ENCODE results near the gene OSBP2. TPM values are rescaled to one million over a fixed set of nuclear protein-coding genes. Genes with fewer than 3 reads are reported as not detected.

The OSBP2 gene
- total RNA-seq (ENCODE audit: low replicate concordance), result 0.58 and 2.4 TPM in 2 replicates

GRCh38 chr22:30694640-30695350 is at the start of gene OSBP2:
TSS of gene OSBP2 (plus strand) at chr22:30694874. CDS start at chr22:30694910, 36 bp downstream.
- Histone ChIP-seq H3K79me2 (ENCODE audit: low read depth) (no peaks in the 10 kb centered on the region), H3K4me1 (no peaks in the 10 kb centered on the region), H3K27me3 (peaks cover 48% of the 10 kb centered on the region), H3K36me3 (no peaks in the 10 kb centered on the region), H4K20me1 (ENCODE audit: low read depth) (peaks cover 8% of the 10 kb centered on the region), H3K9me3 (ENCODE audit: low read depth) (no peaks in the 10 kb centered on the region), H3K4me2 (peak within 1 kb of the TSS; percentile 100), H2AFZ (replicated peaks) (peak within 1 kb of the TSS; percentile 98), H3K9ac (no peak within 1 kb of the TSS), H3K27ac (no peak within 1 kb of the TSS), H3F3A (ENCODE audit: low read depth) (peaks cover 6% of the 10 kb centered on the region), H3K4me3 (peak within 1 kb of the TSS; percentile 63)
- no peak for TF ChIP-seq EZH2phosphoT487 (IDR thresholded peaks at IDR 0.05)
- no peak for TF ChIP-seq CTCF (IDR thresholded peaks at IDR 0.05)
- TF ChIP-seq EZH2 (IDR thresholded peaks at IDR 0.05), result peak; percentile 74
- DNase-seq (ENCODE audit: low spot score), result peak; percentile 78
- H3K4me1 Mint-ChIP-seq, result peaks cover 19% of the 10 kb centered on the region
- H3K36me3 Mint-ChIP-seq, result no peaks in the 10 kb centered on the region
- H3K4me3 Mint-ChIP-seq, result peak within 1 kb of the TSS; percentile 92
- peak within 1 kb of the TSS; percentile 94 for H3K27ac Mint-ChIP-seq
- H3K9me3 Mint-ChIP-seq, result no peaks in the 10 kb centered on the region
- peaks cover 16% of the 10 kb centered on the region for H3K27me3 Mint-ChIP-seq (ENCODE audit: insufficient read depth, low read depth)

- Histone ChIP-seq H2AFZ (replicated peaks) (no peak overlapping the region), H3K4me3 (no peak overlapping the region), H3K36me3 (no peaks in the 10 kb centered on the region), H3K79me2 (ENCODE audit: low read depth) (no peaks in the 10 kb centered on the region), H3K9me3 (ENCODE audit: low read depth) (no peaks in the 10 kb centered on the region), H4K20me1 (ENCODE audit: low read depth) (no peaks in the 10 kb centered on the region), H3F3A (ENCODE audit: low read depth) (no peaks in the 10 kb centered on the region), H3K4me2 (no peak overlapping the region), H3K27ac (no peak overlapping the region), H3K4me1 (peaks cover 4% of the 10 kb centered on the region), H3K27me3 (no peaks in the 10 kb centered on the region), H3K9ac (no peak overlapping the region)
- Mint-ChIP-seq H3K9me3 (peaks cover 2% of the 10 kb centered on the region), H3K36me3 (no peaks in the 10 kb centered on the region), H3K27me3 (ENCODE audit: insufficient read depth, low read depth) (peaks cover 5% of the 10 kb centered on the region), H3K27ac (no peak overlapping the region), H3K4me1 (peaks cover 9% of the 10 kb centered on the region), H3K4me3 (no peak overlapping the region)
- TF ChIP-seq EZH2phosphoT487 (IDR thresholded peaks at IDR 0.05) (no peak), CTCF (IDR thresholded peaks at IDR 0.05) (no peak), EZH2 (IDR thresholded peaks at IDR 0.05) (no peak)
- DNase-seq (ENCODE audit: low spot score), result no peak
Observed at GRCh38 chr22:30646518-30647160, 48.0 kb upstream of the OSBP2 start.

GRCh38 chr22:30647536-30647935 is 47.1 kb upstream of the OSBP2 start:
- H3K36me3 Mint-ChIP-seq, result no peaks in the 10 kb centered on the region
- Histone ChIP-seq H3K79me2 (ENCODE audit: low read depth) (no peaks in the 10 kb centered on the region), H3F3A (ENCODE audit: low read depth) (no peaks in the 10 kb centered on the region), H3K9ac (no peak overlapping the region), H3K4me1 (peaks cover 6% of the 10 kb centered on the region), H3K9me3 (ENCODE audit: low read depth) (no peaks in the 10 kb centered on the region), H3K4me2 (no peak overlapping the region), H3K27me3 (no peaks in the 10 kb centered on the region), H3K36me3 (no peaks in the 10 kb centered on the region), H3K27ac (no peak overlapping the region), H3K4me3 (no peak overlapping the region), H2AFZ (replicated peaks) (no peak overlapping the region), H4K20me1 (ENCODE audit: low read depth) (no peaks in the 10 kb centered on the region)
- H3K27ac Mint-ChIP-seq, result no peak overlapping the region
- peaks cover 5% of the 10 kb centered on the region for H3K27me3 Mint-ChIP-seq (ENCODE audit: insufficient read depth, low read depth)
- no peak for DNase-seq (ENCODE audit: low spot score)
- peaks cover 5% of the 10 kb centered on the region for H3K9me3 Mint-ChIP-seq
- TF ChIP-seq EZH2phosphoT487 (IDR thresholded peaks at IDR 0.05), result no peak
- no peak for TF ChIP-seq CTCF (IDR thresholded peaks at IDR 0.05)
- TF ChIP-seq EZH2 (IDR thresholded peaks at IDR 0.05), result no peak
- peaks cover 16% of the 10 kb centered on the region for H3K4me1 Mint-ChIP-seq
- H3K4me3 Mint-ChIP-seq, result no peak overlapping the region

Measured in neural progenitor cell (in vitro differentiated cells).